Stimulated activated CD8-positive, alpha-beta memory T cell treated with anti-CD3 and anti-CD28 coated beads, Interleukin-4, amount 100 ng/mL, for 24 hours (primary cell): ENCODE data around the gene SNX21.
"Not testable (repeated sequence)": the region's sequence is repeated elsewhere in the genome, so short reads cannot be mapped to it uniquely, and the experiment has no call there.

ENCODE experiments used
- DNase-seq: peaks from one replicate; pipeline ENCODE4 v3.0.0-alpha.2; 2020; ENCODE audit warnings: low read depth

Gene SNX21

GRCh38 chr20:45833030-45833882 lies at the start of gene SNX21:
Gene SNX21, plus strand, starts transcription at chr20:45833799. Its CDS starts 121 bp downstream, at chr20:45833920.
- DNase-seq = no peak

GRCh38 chr20:45788351-45788750 lies 45.2 kb upstream of the SNX21 start:
- DNase-seq = no peak

GRCh38 chr20:45792317-45793118 lies 41.1 kb upstream of the SNX21 start:
- DNase-seq = no peak

GRCh38 chr20:45796337-45797065 lies 37.1 kb upstream of the SNX21 start:
- no peak for DNase-seq

- DNase-seq = not testable (repeated sequence)
Measured at GRCh38 chr20:45797510-45797909, 36.1 kb upstream of the SNX21 start.

GRCh38 chr20:45797955-45798354 lies 35.6 kb upstream of the SNX21 start:
- not testable (repeated sequence) for DNase-seq

GRCh38 chr20:45798935-45799642 lies 34.5 kb upstream of the SNX21 start:
- peak; percentile 22 for DNase-seq

- no peak for DNase-seq
Measured at GRCh38 chr20:45801851-45802250, 31.7 kb upstream of the SNX21 start.

GRCh38 chr20:45810191-45810970 lies 23.2 kb upstream of the SNX21 start:
- no peak for DNase-seq

- DNase-seq = peak; percentile 88
Measured at GRCh38 chr20:45812157-45813005, 21.2 kb upstream of the SNX21 start, which contains the start of gene UBE2C. Gene UBE2C, plus strand, starts transcription at chr20:45812644. Its CDS starts 52 bp downstream, at chr20:45812696.

- DNase-seq = no peak
Measured at GRCh38 chr20:45813006-45813340, 20.6 kb upstream of the SNX21 start.

GRCh38 chr20:45813489-45813888 lies 20.1 kb upstream of the SNX21 start:
- no peak for DNase-seq

- no peak for DNase-seq
Measured at GRCh38 chr20:45814314-45814713, 19.3 kb upstream of the SNX21 start.

- DNase-seq = no peak
Measured at GRCh38 chr20:45816951-45817350, 16.6 kb upstream of the SNX21 start.

GRCh38 chr20:45817376-45818194 lies 16.0 kb upstream of the SNX21 start:
- no peak for DNase-seq

- DNase-seq = no peak
Measured at GRCh38 chr20:45818239-45818638, 15.4 kb upstream of the SNX21 start.

GRCh38 chr20:45819466-45819865 lies 14.1 kb upstream of the SNX21 start:
- no peak for DNase-seq

- DNase-seq = no peak
Measured at GRCh38 chr20:45821947-45822346, 11.7 kb upstream of the SNX21 start.

- DNase-seq = no peak
Measured at GRCh38 chr20:45822857-45823256, 10.7 kb upstream of the SNX21 start.
